ENCODE measurements around the gene NINL.

NINL gene

DNA sequence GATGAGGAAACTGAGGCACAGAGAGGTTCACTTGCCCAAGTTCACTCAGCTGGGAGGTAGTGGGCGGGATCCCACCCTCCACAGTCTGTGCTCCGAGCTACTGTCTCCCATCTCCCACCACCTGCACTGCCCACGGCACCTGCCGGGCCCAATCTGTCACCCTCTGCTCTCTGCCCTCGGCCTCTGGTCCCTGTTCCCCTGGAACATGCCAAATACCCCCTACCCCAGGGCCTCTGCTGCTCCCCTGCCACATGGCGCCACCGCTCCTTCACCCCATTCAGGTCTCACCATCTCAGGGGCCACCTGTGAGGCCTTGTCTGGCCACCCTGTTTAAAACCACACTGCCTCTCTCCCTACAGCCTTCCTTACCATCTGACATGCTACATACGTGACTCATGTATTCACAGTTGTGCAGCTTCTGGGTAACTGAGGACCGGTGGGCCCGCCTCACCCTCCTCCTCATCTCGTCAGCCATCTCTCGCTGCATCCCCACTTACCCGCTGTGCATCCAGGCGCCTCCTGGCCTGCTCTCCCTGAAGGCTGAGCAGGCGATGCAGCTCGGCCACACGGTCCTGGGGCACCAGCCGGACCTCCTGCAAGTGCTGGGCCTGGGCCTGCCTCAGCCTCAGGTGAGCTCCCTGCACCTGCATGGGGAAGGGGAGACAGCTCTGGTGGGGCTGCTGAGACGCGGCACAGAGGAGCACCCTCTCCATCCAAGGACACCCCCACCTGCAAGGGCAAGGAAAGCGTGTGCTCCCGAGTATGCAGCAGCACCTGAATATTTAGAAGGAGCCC is 127.2 kb downstream of the NINL start:
- no peaks in the 10 kb centered on the region for H3K36me3 Mint-ChIP-seq (ENCODE audit: low read depth)
- no peaks in the 10 kb centered on the region for H3K4me1 Mint-ChIP-seq (ENCODE audit: low read depth)
- H3K27me3 Mint-ChIP-seq: no peaks in the 10 kb centered on the region
- no peaks in the 10 kb centered on the region for H3K9me3 Mint-ChIP-seq
- H3K27ac Mint-ChIP-seq: no peak overlapping the region
- no peak overlapping the region for H3K4me3 Mint-ChIP-seq

GRCh38 chr20:25454153-25454900 is 131.0 kb downstream of the NINL start:
- Mint-ChIP-seq H3K27me3 (no peaks in the 10 kb centered on the region), H3K9me3 (no peaks in the 10 kb centered on the region), H3K4me1 (ENCODE audit: low read depth) (no peaks in the 10 kb centered on the region), H3K27ac (no peak overlapping the region), H3K36me3 (ENCODE audit: low read depth) (peaks cover 5% of the 10 kb centered on the region), H3K4me3 (no peak overlapping the region)

- H3K27ac Mint-ChIP-seq: no peak overlapping the region
- H3K9me3 Mint-ChIP-seq: no peaks in the 10 kb centered on the region
- no peaks in the 10 kb centered on the region for H3K4me1 Mint-ChIP-seq (ENCODE audit: low read depth)
- H3K4me3 Mint-ChIP-seq: no peak overlapping the region
- peaks cover 16% of the 10 kb centered on the region for H3K36me3 Mint-ChIP-seq (ENCODE audit: low read depth)
- no peaks in the 10 kb centered on the region for H3K27me3 Mint-ChIP-seq
These were observed 132.1 kb downstream of the NINL start for GRCh38 chr20:25453035-25453810.

- H3K9me3 Mint-ChIP-seq: no peaks in the 10 kb centered on the region
- no peak overlapping the region for H3K27ac Mint-ChIP-seq
- peaks cover 25% of the 10 kb centered on the region for H3K36me3 Mint-ChIP-seq (ENCODE audit: low read depth)
- no peaks in the 10 kb centered on the region for H3K27me3 Mint-ChIP-seq
- H3K4me1 Mint-ChIP-seq (ENCODE audit: low read depth): no peaks in the 10 kb centered on the region
- no peak overlapping the region for H3K4me3 Mint-ChIP-seq
These were observed 133.0 kb downstream of the NINL start for GRCh38 chr20:25452333-25452732.

DNA sequence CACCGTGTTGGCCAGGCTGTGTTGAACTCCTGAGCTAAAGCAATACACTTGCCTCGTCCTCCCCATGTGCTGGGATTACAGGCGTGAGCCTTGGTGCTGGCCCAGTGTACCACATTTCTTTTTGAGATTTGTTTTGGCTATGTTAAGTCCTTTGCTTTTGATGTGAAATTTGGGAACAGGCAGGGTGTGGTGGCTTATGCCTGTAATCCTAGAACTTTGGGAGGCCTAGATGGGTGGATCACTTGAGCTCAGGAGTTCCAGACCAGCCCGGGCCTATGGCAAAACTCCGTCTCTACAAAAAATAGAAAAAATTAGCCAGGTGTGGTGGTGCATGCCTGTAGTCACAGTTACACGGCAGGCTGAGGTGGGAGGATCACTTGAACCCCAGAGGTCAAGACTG is 137.7 kb downstream of the NINL start:
- Mint-ChIP-seq H3K36me3 (ENCODE audit: low read depth) (peaks cover 58% of the 10 kb centered on the region), H3K27me3 (no peaks in the 10 kb centered on the region), H3K9me3 (no peaks in the 10 kb centered on the region), H3K4me1 (ENCODE audit: low read depth) (no peaks in the 10 kb centered on the region), H3K4me3 (no peak overlapping the region), H3K27ac (no peak overlapping the region)

- Mint-ChIP-seq H3K27me3 (no peaks in the 10 kb centered on the region), H3K27ac (no peak overlapping the region), H3K36me3 (ENCODE audit: low read depth) (peaks cover 63% of the 10 kb centered on the region), H3K9me3 (no peaks in the 10 kb centered on the region), H3K4me1 (ENCODE audit: low read depth) (peaks cover under 1% of the 10 kb centered on the region), H3K4me3 (no peak overlapping the region)
These were observed 140.8 kb downstream of the NINL start for GRCh38 chr20:25444556-25444955.

- peak overlapping the region; percentile 36 for H3K27ac Mint-ChIP-seq
- H3K4me1 Mint-ChIP-seq (ENCODE audit: low read depth): peaks cover 7% of the 10 kb centered on the region
- H3K4me3 Mint-ChIP-seq: no peak overlapping the region
These were observed 146.0 kb downstream of the NINL start for GRCh38 chr20:25439328-25439727.

GRCh38 chr20:25437153-25437581 is 148.2 kb downstream of the NINL start:
- Mint-ChIP-seq H3K27ac (no peak overlapping the region), H3K4me1 (ENCODE audit: low read depth) (peaks cover 7% of the 10 kb centered on the region), H3K27me3 (no peaks in the 10 kb centered on the region), H3K9me3 (no peaks in the 10 kb centered on the region), H3K4me3 (no peak overlapping the region), H3K36me3 (ENCODE audit: low read depth) (peaks cover 60% of the 10 kb centered on the region)

More at GRCh38 chr20:25439328-25439727, 146.0 kb downstream of the NINL start:
- Mint-ChIP-seq H3K9me3 (no peaks in the 10 kb centered on the region), H3K36me3 (ENCODE audit: low read depth) (peaks cover 51% of the 10 kb centered on the region), H3K27me3 (no peaks in the 10 kb centered on the region)

DNA sequence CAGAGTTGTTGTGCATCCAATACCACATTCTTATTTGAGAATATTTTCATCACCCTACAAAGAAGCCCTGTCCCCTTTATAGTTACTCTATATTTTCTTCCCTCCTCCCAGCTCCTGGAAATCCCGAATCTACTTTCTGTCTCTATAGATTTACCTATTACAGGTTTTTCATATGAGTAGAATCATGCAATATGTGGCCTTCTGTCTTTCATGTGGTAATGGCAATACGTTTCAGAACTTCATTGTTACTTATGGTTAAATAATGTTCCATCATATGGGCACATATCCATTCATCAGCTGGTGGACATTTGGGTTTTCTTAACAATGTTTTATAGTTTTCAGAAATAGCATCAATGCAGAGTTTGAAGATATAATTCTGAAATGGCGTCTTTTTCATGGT is 160.8 kb downstream of the NINL start:
- Mint-ChIP-seq H3K27ac (no peak overlapping the region), H3K36me3 (ENCODE audit: low read depth) (peaks cover 55% of the 10 kb centered on the region), H3K27me3 (no peaks in the 10 kb centered on the region), H3K4me1 (ENCODE audit: low read depth) (peaks cover 15% of the 10 kb centered on the region), H3K4me3 (no peak overlapping the region), H3K9me3 (no peaks in the 10 kb centered on the region)

GRCh38 chr20:25422032-25422431 is 163.3 kb downstream of the NINL start:
- H3K4me3 Mint-ChIP-seq: no peak overlapping the region
- no peaks in the 10 kb centered on the region for H3K27me3 Mint-ChIP-seq
- H3K9me3 Mint-ChIP-seq: no peaks in the 10 kb centered on the region
- H3K4me1 Mint-ChIP-seq (ENCODE audit: low read depth): peaks cover 15% of the 10 kb centered on the region
- H3K36me3 Mint-ChIP-seq (ENCODE audit: low read depth): peaks cover 56% of the 10 kb centered on the region
- H3K27ac Mint-ChIP-seq: no peak overlapping the region

DNA sequence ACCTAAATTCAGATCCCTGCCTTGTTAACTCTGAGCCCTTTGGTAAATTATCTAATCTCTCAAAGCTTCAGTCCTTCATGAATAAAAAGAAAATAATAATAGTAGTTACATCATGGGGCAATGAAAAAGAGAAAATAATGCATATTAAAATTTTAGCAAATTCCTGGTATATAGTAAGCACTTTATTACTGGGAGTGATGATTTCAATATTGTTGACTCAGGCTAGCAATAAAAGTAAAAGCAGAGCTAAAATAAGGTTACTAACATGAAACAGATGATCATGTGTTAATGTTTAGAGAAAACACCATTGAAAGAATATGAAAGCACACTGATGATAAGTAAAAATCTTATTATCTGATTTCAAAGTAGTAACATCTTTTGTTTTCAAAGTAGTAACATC is 164.2 kb downstream of the NINL start:
- H3K9me3 Mint-ChIP-seq: no peaks in the 10 kb centered on the region
- no peak overlapping the region for H3K27ac Mint-ChIP-seq
- H3K4me3 Mint-ChIP-seq: no peak overlapping the region
- H3K27me3 Mint-ChIP-seq: no peaks in the 10 kb centered on the region
- peaks cover 14% of the 10 kb centered on the region for H3K4me1 Mint-ChIP-seq (ENCODE audit: low read depth)
- peaks cover 58% of the 10 kb centered on the region for H3K36me3 Mint-ChIP-seq (ENCODE audit: low read depth)

- peaks cover under 1% of the 10 kb centered on the region for H3K4me1 Mint-ChIP-seq (ENCODE audit: low read depth)
- H3K4me3 Mint-ChIP-seq: no peak overlapping the region
- H3K36me3 Mint-ChIP-seq (ENCODE audit: low read depth): peaks cover 57% of the 10 kb centered on the region
- H3K9me3 Mint-ChIP-seq: no peaks in the 10 kb centered on the region
- no peaks in the 10 kb centered on the region for H3K27me3 Mint-ChIP-seq
- no peak overlapping the region for H3K27ac Mint-ChIP-seq
These were observed 166.6 kb downstream of the NINL start for GRCh38 chr20:25418776-25419175.

GRCh38 chr20:25408890-25409289 is 176.4 kb downstream of the NINL start:
- H3K4me1 Mint-ChIP-seq (ENCODE audit: low read depth): peaks cover 23% of the 10 kb centered on the region
- H3K9me3 Mint-ChIP-seq: peaks cover 7% of the 10 kb centered on the region
- H3K4me3 Mint-ChIP-seq: peak overlapping the region; percentile 97
- H3K27ac Mint-ChIP-seq: peak overlapping the region; percentile 0
- peaks cover 19% of the 10 kb centered on the region for H3K36me3 Mint-ChIP-seq (ENCODE audit: low read depth)
- H3K27me3 Mint-ChIP-seq: no peaks in the 10 kb centered on the region

GRCh38 chr20:25408170-25408547 is 177.2 kb downstream of the NINL start:
- H3K27me3 Mint-ChIP-seq: no peaks in the 10 kb centered on the region
- H3K36me3 Mint-ChIP-seq (ENCODE audit: low read depth): peaks cover 14% of the 10 kb centered on the region
- H3K9me3 Mint-ChIP-seq: peaks cover 12% of the 10 kb centered on the region
- H3K4me3 Mint-ChIP-seq: peak overlapping the region; percentile 97
- peak overlapping the region; percentile 95 for H3K27ac Mint-ChIP-seq
- peaks cover 23% of the 10 kb centered on the region for H3K4me1 Mint-ChIP-seq (ENCODE audit: low read depth)

All from stimulated activated naive CD8-positive, alpha-beta T cell treated with anti-CD3 and anti-CD28 coated beads, Interleukin-15, Interleukin-2, amounts not matched to agents 100 ng/mL and 50 ng/mL, for 24 hours (primary cell).